T-helper 2 cell treated with Interferon-gamma antibody and Interleukin-4, amounts not matched to agents 5 μg/mL and 100 μg/mL, for 36 hours (primary cell): ENCODE measurements around the gene SLC50A1.
"Not testable (repeated sequence)": the region's sequence is repeated elsewhere in the genome, so short reads cannot be mapped to it uniquely, and the experiment has no call there.

Source experiments
- DNase-seq: peaks from one replicate; pipeline ENCODE4 v3.0.0; 2021; ENCODE audit warnings: low spot score
- H3K27ac Mint-ChIP-seq: one replicate; pipeline ENCODE4 v1.8.0; 2021; ENCODE audit warnings: mild to moderate bottlenecking, mixed read lengths
- H3K27me3 Mint-ChIP-seq: one replicate; pipeline ENCODE4 v1.8.0; 2021; ENCODE audit warnings: low read depth, mixed read lengths
- H3K36me3 Mint-ChIP-seq: one replicate; pipeline ENCODE4 v1.8.0; 2021; ENCODE audit warnings: low read depth, mixed read lengths
- H3K4me1 Mint-ChIP-seq: one replicate; pipeline ENCODE4 v1.8.0; 2021; ENCODE audit warnings: low read depth, mixed read lengths
- H3K4me3 Mint-ChIP-seq: one replicate; pipeline ENCODE4 v1.8.0; 2022; ENCODE audit warnings: mild to moderate bottlenecking, moderate library complexity, mixed read lengths
- H3K9me3 Mint-ChIP-seq: one replicate; pipeline ENCODE4 v1.8.0; 2021; ENCODE audit warnings: mixed read lengths

The SLC50A1 gene

DNA sequence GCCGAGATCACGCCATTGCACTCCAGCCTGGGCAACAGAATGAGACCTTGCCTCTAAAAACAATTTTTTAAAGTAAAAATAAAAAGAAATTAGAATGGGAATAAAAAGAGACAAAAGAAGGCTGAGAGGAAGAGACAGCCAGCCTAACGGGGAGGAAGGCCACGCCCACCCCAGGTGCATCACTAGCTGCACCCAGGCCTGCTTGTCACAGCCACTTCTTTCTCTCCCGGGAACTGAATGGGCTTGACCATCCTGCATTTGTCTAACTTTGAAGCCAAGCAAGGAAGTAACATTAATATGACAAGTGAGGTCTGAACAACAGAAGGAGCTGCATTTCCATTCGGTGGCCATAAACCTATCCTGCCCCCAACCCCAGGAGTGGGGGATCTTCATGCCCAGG lies 28.8 kb upstream of the SLC50A1 start:
- H3K4me3 Mint-ChIP-seq, result no peak overlapping the region
- peaks cover 6% of the 10 kb centered on the region for H3K27me3 Mint-ChIP-seq
- H3K4me1 Mint-ChIP-seq, result no peaks in the 10 kb centered on the region
- H3K36me3 Mint-ChIP-seq, result no peaks in the 10 kb centered on the region
- DNase-seq, result no peak
- H3K27ac Mint-ChIP-seq, result no peak overlapping the region
- H3K9me3 Mint-ChIP-seq, result no peaks in the 10 kb centered on the region

DNA sequence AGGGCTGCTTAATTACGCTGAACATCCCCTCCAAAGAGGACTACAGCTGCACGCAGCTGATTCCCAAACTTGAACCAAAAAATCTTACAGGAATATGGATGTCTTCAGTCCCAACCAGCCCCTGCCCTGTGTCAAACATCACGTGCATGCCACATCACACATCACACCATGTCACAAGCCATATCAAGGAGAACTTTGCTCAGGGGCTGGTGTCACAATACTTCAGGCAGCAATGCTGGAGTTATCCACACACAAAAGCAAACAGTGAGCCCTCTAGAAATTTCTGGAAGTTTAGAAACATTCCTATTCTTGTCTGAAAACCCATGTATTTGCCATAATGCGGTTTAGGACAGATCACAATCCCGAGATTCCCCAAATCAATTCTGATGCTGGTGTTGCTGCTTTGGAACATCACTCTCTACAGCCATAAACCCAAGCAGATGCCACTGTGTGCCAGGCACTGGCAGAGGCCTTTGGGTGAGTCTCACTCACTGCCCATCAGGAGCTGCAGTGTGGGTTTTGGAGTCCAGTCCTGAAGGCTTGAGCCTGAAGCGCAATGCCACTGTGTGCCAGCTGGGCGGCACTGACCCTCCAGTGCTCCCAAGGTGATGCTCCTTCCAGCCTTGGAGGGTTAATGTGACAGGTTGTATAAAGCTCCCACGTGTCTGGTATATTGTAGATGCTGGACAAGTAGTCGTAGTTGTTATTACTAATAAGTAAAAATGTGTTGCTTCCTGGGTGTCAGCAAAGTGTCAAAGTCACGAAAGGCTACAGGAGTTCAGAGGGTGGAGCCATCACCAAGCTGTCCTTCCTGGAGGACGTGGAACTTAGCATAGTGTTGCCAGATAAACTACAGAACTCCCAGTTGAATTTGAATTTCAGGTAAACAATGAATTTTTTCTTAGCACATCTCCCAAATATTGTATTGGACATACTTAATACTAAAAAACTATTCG lies 28.1 kb upstream of the SLC50A1 start:
- no peaks in the 10 kb centered on the region for H3K36me3 Mint-ChIP-seq
- no peak overlapping the region for H3K4me3 Mint-ChIP-seq
- DNase-seq, result no peak
- H3K4me1 Mint-ChIP-seq, result no peaks in the 10 kb centered on the region
- no peaks in the 10 kb centered on the region for H3K9me3 Mint-ChIP-seq
- H3K27ac Mint-ChIP-seq, result no peak overlapping the region
- peaks cover 6% of the 10 kb centered on the region for H3K27me3 Mint-ChIP-seq

DNA sequence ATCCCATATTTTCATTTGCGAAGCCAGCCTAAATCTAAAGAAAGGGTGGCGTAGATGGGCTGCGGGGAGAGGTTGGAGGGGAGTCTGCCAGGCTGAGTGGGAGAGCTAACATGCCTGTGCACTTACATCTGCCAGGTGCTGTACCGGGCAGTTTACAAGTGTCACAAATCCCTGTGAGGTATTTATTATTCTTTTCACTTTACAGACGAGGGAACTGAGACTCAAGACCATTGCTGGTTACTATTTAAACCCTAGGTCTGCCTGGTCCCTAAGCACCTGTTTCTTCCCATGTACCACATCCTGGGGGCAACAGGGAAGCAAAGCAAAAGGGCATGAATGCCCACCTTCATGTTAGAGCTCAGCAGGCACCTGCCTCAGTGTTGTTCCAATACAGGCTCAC lies 27.4 kb upstream of the SLC50A1 start:
- no peak for DNase-seq
- H3K4me3 Mint-ChIP-seq, result no peak overlapping the region
- no peak overlapping the region for H3K27ac Mint-ChIP-seq
- H3K27me3 Mint-ChIP-seq, result peaks cover 6% of the 10 kb centered on the region
- no peaks in the 10 kb centered on the region for H3K9me3 Mint-ChIP-seq
- no peaks in the 10 kb centered on the region for H3K4me1 Mint-ChIP-seq
- no peaks in the 10 kb centered on the region for H3K36me3 Mint-ChIP-seq

DNA sequence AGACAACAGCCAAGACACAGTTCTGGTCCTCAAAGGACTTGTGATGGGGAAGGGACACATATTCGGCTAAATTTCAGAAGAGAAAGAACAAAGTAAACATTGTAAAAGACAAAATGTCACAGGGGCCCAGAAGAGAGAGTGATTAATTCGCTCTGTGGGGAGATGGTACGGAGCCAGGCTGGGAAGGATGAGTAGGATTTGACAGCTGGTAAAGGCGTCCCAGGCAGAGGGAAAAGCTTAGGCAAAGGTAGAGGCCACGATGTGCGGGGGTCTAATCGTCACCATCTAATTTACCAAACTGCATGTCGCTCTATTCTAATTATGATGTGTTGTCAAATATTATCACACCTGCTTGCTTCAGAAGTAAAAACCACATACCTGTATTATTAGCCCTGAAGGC lies 25.3 kb upstream of the SLC50A1 start:
- peaks cover 8% of the 10 kb centered on the region for H3K27me3 Mint-ChIP-seq
- H3K4me3 Mint-ChIP-seq, result no peak overlapping the region
- H3K4me1 Mint-ChIP-seq, result no peaks in the 10 kb centered on the region
- DNase-seq, result no peak
- no peak overlapping the region for H3K27ac Mint-ChIP-seq
- no peaks in the 10 kb centered on the region for H3K9me3 Mint-ChIP-seq
- H3K36me3 Mint-ChIP-seq, result no peaks in the 10 kb centered on the region

DNA sequence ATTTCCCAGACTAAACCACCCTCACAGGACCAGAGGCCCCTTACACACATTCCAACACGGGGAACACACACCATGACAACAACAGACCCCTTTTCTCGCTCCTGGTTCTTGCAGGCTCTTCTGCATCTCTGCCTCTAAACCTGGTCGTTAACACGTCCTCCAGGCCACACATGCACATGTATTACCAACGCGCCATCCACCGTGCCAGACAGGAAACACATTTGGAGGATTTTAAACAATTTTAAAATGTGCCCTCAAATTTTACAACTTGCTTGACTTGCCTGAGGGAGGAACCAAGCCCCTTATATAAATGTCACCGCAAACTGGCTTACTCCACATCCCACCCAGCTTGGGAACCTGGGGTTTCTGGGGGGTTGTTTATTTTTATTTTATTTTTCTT lies 24.8 kb upstream of the SLC50A1 start:
- Mint-ChIP-seq H3K4me3 (no peak overlapping the region), H3K27me3 (peaks cover 5% of the 10 kb centered on the region), H3K36me3 (no peaks in the 10 kb centered on the region), H3K9me3 (no peaks in the 10 kb centered on the region), H3K27ac (no peak overlapping the region), H3K4me1 (no peaks in the 10 kb centered on the region)
- no peak for DNase-seq

DNA sequence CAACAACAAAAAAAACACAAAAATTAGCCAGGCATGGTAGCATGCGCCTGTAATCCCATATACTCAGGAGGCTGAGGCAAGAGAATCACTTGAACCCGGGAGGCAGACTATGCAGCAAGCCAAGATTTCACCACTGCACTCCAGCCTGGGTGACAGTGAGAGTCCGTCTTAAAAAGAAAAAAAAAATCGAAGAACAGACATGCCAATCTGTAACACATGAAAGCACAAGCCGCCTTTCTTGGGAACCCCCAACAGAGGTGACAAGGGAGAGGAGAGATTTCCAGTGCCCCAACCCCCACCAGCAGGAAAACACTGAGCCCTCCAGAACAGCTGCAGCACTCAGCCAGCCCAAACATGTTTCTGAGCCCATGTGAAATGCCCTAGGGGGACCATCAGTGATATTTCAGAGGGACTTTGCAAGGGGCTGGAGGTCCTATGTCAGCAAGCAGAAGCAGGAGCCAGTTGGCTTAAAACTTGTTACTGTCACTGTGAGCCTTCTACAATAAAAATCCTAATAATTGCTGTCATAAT lies 22.1 kb upstream of the SLC50A1 start:
- no peaks in the 10 kb centered on the region for H3K9me3 Mint-ChIP-seq
- H3K27ac Mint-ChIP-seq, result no peak overlapping the region
- no peak for DNase-seq
- H3K27me3 Mint-ChIP-seq, result peaks cover 10% of the 10 kb centered on the region
- no peaks in the 10 kb centered on the region for H3K4me1 Mint-ChIP-seq
- no peaks in the 10 kb centered on the region for H3K36me3 Mint-ChIP-seq
- H3K4me3 Mint-ChIP-seq, result no peak overlapping the region

DNA sequence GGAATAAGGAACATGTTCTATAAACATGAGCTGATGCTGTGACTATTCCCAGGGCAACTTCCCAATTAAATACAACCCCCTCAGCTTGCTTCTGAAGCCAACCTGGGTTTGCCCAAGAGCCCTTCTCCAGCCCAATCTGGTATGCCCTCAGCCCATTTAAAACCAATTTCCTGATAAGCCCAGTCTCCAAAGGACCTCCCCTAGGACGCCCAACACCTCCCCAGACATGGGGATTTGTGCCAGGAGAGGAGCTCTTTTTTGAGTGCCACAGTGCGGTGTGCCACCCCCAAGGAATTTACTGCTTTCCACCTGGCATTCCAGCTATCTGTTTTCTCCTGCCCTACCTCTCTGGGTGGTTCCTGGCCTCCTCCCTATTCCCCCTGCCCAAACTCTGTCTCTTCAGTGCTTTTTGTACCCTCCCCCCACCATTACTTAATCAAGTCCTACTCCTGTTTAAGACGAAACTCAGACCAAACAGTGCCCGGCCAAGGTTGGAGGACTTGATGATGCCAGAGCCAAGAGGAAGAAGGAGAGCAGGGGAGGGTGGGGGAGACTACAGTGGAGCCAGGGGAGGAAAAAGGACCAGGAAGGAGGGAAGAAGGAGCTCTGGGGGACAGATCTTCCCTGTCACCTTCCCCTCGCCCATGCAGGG lies 19.4 kb upstream of the SLC50A1 start:
- no peaks in the 10 kb centered on the region for H3K4me1 Mint-ChIP-seq
- no peak for DNase-seq
- H3K27me3 Mint-ChIP-seq, result peaks cover 16% of the 10 kb centered on the region
- no peak overlapping the region for H3K27ac Mint-ChIP-seq
- H3K36me3 Mint-ChIP-seq, result no peaks in the 10 kb centered on the region
- no peaks in the 10 kb centered on the region for H3K9me3 Mint-ChIP-seq
- H3K4me3 Mint-ChIP-seq, result no peak overlapping the region

DNA sequence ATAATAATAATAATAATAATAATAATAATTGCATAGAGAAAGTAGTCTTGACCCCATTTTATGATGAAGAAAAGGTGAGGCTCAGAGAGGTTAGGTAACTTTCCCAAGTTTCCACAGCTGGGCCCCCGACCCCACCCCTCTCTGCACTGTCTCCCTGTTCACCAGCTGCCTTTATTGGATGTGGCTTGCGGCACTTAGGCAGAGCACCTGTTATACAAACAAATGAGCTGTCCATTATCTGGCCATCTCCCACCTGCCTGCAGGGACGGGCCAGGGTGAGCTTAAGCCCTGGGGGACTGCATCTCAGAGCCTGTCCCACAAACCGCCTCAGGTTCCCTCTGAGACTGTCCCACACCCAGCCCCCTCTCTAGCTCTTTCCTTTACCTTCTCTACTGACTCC lies 18.0 kb upstream of the SLC50A1 start:
- H3K9me3 Mint-ChIP-seq, result no peaks in the 10 kb centered on the region
- no peaks in the 10 kb centered on the region for H3K4me1 Mint-ChIP-seq
- no peak overlapping the region for H3K4me3 Mint-ChIP-seq
- H3K36me3 Mint-ChIP-seq, result no peaks in the 10 kb centered on the region
- DNase-seq, result no peak
- peaks cover 23% of the 10 kb centered on the region for H3K27me3 Mint-ChIP-seq
- no peak overlapping the region for H3K27ac Mint-ChIP-seq

DNA sequence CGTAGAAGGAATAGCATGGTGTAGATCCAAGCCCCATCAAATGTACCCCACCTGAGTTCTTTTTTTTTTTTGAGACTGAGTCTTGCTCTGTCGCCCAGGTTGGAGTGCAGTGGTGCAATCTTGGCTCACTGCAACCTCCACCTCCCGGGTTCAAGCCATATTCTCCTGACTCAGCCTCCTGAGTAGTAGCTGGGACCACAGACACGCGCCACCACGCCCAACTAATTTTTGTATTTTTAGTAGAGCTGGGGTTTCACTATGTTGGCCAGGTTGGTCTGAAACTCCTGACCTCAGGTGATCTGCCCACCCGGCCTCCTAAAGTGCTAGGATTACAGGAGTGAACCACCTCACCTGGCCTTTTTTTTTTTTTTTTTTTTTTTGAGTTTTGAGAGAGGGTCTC lies 17.6 kb upstream of the SLC50A1 start:
- DNase-seq, H3K9me3 Mint-ChIP-seq, H3K27ac Mint-ChIP-seq, H3K4me1 Mint-ChIP-seq, H3K4me3 Mint-ChIP-seq, H3K36me3 Mint-ChIP-seq: not testable (repeated sequence)
- H3K27me3 Mint-ChIP-seq, result peaks cover 24% of the 10 kb centered on the region

DNA sequence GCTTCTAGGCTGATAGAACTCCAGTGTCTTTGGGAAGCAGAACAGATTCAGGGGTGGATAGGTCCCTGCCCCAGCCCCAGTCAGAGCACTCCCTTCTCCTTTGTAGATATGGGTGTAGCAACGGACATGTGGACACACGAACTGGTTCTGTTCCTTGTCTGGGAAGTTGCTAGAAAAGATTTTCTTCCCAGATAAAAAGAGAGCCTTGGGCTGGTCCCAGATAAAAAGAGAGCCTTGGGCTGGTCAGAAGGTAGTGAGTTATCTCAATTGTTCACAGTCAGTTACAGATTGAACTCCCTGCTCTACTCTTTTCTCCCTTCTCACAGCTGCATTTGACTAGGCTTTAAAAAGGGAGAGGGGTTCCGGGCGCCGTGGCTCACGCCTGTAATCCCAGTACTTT lies 15.4 kb upstream of the SLC50A1 start:
- H3K27me3 Mint-ChIP-seq, result peaks cover 37% of the 10 kb centered on the region
- H3K27ac Mint-ChIP-seq, result no peak overlapping the region
- H3K4me1 Mint-ChIP-seq, result no peaks in the 10 kb centered on the region
- DNase-seq, result no peak
- H3K4me3 Mint-ChIP-seq, result no peak overlapping the region
- no peaks in the 10 kb centered on the region for H3K36me3 Mint-ChIP-seq
- H3K9me3 Mint-ChIP-seq, result no peaks in the 10 kb centered on the region

DNA sequence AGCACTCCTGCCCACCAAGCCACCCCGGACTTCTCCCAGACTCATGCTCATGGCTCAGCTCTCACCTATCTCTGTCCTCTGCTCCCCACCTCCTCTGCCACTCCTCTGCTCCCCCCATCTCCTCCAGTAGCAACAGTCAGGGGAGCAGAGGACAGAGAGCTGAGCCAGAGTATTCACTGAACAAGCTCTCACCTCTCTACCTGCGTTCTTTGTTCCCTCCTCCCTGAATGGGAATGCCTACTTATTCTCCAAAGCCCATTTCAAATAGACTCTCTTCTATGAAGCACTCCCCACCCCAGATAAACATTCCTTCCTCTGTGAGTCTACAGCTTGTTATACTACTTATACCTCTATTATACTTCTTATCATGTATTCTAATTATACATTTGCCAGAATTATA lies 14.4 kb upstream of the SLC50A1 start:
- no peak for DNase-seq
- no peak overlapping the region for H3K27ac Mint-ChIP-seq
- no peak overlapping the region for H3K4me3 Mint-ChIP-seq
- no peaks in the 10 kb centered on the region for H3K9me3 Mint-ChIP-seq
- no peaks in the 10 kb centered on the region for H3K36me3 Mint-ChIP-seq
- peaks cover 39% of the 10 kb centered on the region for H3K27me3 Mint-ChIP-seq
- H3K4me1 Mint-ChIP-seq, result no peaks in the 10 kb centered on the region

DNA sequence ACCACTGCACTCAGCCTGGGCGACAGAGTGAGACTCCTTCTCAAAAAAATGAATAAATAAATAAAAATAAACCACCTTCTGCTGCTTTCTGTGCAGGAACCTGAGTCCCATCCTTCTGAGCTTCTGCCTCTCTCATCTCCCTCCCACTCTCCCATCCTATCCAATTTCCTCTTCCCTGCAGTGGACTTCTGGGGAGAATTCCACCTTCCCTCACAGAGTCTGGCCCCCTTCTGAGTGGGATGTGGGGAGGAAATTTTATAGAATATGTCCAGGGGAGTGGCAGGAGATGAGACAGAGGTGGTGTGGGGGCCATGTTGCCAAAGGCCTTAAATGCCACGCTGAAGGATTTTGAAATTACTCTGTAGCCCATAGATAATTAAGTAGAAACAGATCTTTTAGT lies 13.3 kb upstream of the SLC50A1 start:
- no peak overlapping the region for H3K4me3 Mint-ChIP-seq
- no peaks in the 10 kb centered on the region for H3K36me3 Mint-ChIP-seq

DNA sequence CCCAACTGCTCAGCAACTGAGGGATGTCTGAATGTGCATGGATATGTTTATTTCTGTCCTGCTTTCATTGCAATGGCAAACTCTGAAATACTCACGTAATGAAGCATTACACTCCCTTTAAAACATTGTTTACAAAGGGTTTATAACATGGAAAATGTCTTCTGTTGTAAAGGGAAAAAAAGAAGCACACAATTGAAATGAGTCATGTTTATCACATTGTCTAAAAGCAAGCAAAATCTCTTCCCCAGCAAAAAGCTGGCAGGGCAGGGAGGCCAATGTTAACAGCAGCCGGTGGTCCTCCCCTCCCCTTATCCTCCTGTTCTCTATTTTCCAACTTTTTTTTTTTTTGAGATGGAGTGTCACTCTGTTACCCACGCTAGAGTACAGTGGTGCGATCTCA lies 11.9 kb upstream of the SLC50A1 start:
- H3K27ac Mint-ChIP-seq, result no peak overlapping the region
- H3K27me3 Mint-ChIP-seq, result peaks cover 60% of the 10 kb centered on the region
- H3K9me3 Mint-ChIP-seq, result no peaks in the 10 kb centered on the region

More for the DNA sequence above, 13.3 kb upstream of the SLC50A1 start:
- no peak for DNase-seq
- Mint-ChIP-seq H3K4me1 (peaks cover 6% of the 10 kb centered on the region), H3K9me3 (no peaks in the 10 kb centered on the region), H3K27me3 (peaks cover 47% of the 10 kb centered on the region), H3K27ac (no peak overlapping the region)

More for the DNA sequence above, 11.9 kb upstream of the SLC50A1 start:
- Mint-ChIP-seq H3K4me3 (no peak overlapping the region), H3K36me3 (no peaks in the 10 kb centered on the region), H3K4me1 (peaks cover 15% of the 10 kb centered on the region)
- DNase-seq, result no peak
